Cerebellar nuclear complex (tissue), 1 donor: ENCODE results near the gene SPSB3.

Experiments used
- DNase-seq, 2 experiments: peaks; one replicate each; lab custom pipeline; 2025; lab: John Stamatoyannopoulos, UW

Gene SPSB3

GRCh38 chr16:1788708-1789100, 6.3 kb upstream of the SPSB3 start:
- no peak for DNase-seq

- DNase-seq: no peak
Observed at GRCh38 chr16:1788095-1788707, 5.8 kb upstream of the SPSB3 start.

- no peak for DNase-seq
Observed at GRCh38 chr16:1787322-1788094, 5.1 kb upstream of the SPSB3 start.

- DNase-seq: no peak
Observed at GRCh38 chr16:1787056-1787321, 4.6 kb upstream of the SPSB3 start.

GRCh38 chr16:1786242-1787055, 4.1 kb upstream of the SPSB3 start:
- DNase-seq: no peak

DNA sequence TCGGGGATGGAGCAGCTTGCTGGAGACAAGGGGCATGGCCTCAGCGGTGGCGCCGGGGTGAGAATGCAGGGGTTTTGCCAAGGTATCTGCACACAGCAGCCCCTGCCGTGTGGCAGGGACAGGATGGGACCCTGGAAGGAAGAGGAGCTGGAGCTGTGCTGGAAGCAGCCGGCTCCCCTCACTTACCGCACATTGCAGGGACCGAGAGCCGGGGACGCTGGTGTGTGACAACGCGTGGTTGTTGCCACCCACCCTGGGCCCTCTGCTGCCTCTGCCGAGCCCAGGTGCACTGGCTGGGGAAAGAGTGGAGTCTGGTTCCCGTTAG, 3.4 kb upstream of the SPSB3 start:
- no peak for DNase-seq

DNA sequence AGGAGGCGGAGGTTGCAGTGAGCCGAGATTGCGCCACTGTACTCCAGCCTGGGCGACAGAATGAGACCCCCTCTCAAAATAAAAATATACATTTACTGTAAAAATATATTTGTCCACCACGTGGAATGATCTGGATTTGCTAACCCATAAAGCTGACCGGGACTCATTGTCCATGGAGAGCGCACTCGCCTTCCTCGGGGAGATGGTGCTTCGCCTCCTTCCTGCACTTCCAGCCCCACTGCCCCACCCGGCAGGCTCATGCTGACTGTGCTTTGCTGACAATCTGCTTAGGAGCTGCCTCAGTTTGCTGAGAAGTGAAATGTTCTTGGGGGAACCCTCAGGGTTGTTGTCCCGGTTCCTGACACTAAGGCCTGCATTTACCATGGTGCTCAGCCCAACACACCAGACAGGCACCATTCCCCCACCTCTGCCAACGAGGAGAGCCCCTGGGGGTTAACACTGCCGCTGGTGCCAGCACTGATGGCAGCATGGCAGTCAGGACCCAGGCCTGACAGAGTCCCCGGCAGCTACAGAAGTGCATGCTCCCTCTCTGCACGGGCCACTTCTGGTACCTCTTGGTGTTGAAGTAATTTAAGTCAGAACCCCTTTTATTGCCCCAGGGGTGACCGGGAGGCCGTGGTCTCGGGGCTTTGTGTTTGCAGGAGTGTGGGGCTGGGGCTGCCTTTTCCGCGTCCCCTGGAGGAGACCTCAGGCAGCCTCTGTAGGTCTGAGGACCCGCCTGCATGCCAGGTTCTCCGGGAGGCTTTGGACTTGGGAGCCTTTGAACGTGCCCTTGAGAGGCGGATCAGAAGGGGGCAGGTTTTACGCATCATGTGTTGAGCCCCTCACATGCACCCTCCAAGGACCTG, 2.8 kb upstream of the SPSB3 start:
- DNase-seq: no peak

DNA sequence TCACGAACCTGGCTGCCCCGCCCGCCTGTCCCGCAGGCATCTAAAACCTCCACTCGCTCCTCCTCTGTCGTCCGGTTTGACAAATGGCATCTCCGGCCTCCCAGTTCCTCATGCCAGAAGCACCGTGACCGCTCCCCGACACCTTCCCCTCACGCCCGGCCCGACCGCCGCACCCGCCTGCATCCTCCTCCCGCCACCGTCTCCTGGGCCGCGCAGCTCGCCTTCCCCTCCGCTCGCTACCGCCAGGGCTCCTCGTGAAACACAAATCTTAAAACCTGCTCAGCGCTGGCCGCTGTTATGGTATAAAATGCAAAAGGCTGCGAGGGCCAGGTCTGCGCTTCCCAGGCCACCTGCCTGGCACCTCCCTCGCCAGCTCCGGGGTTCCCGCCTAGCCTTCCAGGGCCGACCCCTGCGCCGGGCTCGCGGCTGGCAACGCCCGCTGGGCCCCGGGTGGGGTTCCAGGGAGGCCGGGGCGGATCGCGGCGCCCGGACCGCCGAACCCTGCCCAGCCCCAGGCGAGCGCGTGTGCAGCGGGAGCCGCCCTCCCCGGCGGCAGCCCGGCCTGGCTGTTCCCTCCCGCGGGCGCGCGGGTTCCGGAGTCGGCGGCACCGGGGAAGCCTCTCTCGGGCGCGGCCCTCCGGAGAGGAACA, 488 bp downstream of the SPSB3 start:
- DNase-seq: no peak

DNA sequence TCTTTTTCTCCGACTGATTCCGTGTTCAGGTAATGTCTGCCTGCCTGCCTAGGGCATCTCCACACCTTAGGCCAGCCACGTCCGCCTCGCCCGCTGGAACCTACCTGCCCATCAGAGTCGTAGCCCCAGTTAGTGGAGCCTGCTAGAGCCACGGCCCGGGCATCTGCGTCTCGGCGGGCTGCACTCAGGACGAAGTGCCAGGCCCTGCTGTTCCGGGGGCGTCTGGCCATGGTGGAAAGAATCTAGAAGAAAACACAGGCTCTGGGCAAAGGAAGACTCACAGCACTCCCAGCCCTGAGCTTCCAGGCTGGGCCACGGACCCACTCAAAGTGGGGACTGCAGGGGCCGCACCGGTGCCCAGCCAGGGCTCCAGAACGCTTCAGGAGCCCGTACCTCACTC, 1.1 kb downstream of the SPSB3 start:
- no peak for DNase-seq

GRCh38 chr16:1780677-1781072, 1.7 kb downstream of the SPSB3 start:
- DNase-seq: no peak

DNA sequence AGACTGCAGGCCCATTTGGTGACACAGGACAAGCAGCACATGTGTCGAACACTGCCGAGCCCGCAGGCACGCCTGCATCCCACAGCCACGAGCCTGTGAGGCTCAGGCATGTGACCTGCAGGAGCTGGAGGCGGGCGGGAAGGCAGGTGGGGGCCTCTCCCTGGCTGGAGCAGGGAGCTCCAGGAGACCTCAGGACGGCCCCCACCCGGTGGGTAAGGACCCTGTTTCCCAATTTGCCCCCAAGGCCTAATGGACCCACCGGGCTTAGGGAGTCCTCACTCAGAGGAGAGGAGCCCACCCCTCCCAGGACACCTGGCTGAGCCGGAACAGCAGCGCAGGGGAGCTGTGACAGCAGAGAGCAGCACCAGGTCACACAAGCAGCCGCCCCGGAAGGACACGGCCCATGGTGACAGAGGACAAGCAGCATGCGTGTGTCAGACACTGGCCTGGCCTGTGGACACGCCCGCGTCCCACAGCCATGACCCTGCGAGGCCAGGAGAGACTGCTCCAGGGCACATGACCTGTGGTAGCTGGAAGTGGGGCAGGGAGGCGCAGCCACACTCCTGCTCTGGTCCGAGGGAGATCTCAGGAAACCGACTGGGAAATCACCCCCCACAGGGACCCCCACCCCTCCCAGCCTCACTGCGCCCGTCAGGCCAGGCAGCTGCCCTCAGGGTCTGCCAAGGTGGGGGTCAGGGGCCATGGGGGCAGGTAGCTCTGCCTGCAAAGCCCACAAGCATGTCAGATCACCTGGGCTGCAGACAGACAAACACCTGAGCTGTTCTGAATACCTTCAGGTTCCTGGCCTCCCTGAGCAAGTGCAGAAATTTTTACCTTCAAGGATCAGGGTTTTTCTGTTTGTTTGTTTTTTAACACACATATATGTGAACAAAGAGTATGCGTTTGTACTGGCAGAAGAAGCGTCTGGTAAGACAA, 2.4 kb downstream of the SPSB3 start:
- no peak for DNase-seq

DNA sequence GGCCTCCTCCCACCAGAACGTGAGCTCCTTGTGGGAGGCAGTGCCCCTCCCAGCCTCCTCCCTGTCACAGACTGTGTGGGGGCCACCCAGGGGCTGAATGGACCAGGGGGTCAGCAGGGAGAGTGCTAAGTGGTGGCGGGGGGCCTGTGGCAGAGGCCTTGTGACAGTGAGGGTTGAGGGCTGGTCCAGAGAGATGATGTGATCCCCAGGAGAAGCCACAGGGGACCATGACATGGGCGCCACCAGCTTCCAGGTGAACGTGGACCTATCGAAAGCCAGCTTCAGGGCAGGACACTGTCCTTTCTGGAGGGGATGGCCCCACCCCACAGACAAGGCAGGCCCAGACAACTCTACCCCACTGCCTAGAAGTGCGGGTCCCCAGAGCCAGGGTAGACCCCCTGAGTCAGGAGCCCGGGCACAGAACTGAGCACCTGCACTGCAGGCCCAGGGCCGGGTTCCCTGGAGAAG, 3.1 kb downstream of the SPSB3 start:
- no peak for DNase-seq

GRCh38 chr16:1778200-1779179, 3.9 kb downstream of the SPSB3 start:
- no peak for DNase-seq

DNA sequence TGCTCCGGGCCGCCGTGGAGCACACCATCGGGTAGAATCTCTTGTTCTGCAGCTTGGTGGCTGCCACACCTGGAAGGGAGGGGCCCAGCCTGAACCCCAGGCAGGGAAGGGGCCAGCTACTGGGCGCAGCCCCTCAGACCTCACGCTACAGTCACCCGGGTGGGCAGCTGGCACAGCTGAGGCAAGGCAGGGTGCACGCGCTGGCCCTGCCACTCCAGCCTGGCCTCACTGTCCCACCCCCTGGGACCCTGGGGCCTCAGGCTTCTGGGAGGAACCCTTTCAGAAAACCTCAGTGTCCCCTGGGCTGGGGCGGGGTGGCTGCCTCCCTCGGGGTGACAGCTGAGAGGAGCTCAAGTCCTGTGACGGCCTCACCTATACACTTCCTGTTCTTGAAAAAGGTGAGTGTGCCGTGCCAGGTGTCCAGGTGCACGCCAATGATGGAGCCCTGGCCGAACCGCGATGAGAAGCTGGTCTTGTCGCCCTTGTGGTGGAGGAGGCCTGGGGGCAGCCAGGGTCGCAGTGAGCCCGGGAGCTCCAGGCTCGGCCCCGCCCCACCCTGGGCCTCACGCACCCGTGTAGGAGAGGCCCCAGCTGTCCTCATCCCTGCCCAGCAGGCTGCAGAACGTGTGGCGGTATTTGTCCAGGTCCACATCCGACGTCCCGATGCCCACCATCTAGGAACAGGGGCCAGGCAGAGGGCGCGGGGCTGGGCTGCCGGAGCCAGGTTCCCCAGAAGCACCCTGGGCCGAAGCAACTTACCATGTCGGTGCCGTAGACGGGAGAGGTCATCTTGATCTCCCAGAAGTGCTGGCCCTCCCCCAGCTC, 4.8 kb downstream of the SPSB3 start:
- DNase-seq: no peak

DNA sequence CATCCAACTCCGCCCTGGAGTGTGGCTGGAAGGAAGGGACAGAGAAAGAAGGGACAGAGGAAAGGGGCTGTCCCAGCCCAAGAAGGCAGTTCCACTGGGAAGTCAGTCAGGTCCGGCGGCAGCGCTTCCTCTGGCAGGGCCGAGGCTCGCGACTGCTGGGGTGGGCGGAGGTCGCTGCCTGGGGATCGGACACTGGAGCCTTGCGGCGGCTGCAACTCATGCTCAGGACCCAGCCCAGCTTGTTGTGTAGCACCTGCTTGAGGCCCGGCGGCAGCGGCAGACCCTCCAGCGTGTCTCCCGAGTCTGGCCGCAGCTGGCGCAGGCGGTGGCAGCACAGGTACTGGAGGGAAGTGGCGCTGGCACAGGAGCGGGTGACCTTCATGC, 5.4 kb downstream of the SPSB3 start:
- no peak for DNase-seq

DNA sequence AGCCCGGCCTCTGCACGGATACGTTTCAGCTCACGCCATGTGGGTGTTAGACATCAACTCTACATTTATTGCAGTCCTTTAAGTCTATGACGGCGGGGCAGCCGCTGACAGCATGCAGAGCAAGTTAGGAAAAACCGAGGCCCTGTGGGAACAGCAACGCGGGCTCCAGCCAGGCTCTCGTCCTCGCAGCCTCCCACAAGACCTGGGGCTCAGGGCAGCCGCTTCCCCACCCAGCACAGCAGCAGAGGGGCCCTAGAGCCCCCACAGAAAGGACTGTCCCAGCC, 5.8 kb downstream of the SPSB3 start:
- no peak for DNase-seq

GRCh38 chr16:1775846-1776671, 6.3 kb downstream of the SPSB3 start:
- DNase-seq: no peak
